Mucosa of descending colon (tissue), 3 donors: ENCODE data around the gene NR6A1. TPM values are rescaled to one million over a fixed set of nuclear protein-coding genes. Genes with fewer than 3 reads are reported as not detected.

ENCODE experiments used
- ATAC-seq: fragments of 200-7000 bp; cut with Tn5 transposase; one replicate; pipeline ENCODE4 v1.9.1; 2020; ENCODE audit warnings: mild to moderate bottlenecking, moderate library complexity
- DNase-seq, 3 donors: peaks; one replicate each; pipeline ENCODE4 v3.0.0-alpha.2; 2020
- H3K36me3 ChIP-seq: fragments of 200-600 bp; one replicate; pipeline ENCODE4 v1.8.0; 2021; ENCODE audit warnings: low read depth, mild to moderate bottlenecking
- H3K4me1 ChIP-seq: fragments of 200-600 bp; one replicate; pipeline ENCODE4 v1.8.0; 2021; ENCODE audit warnings: low read depth, mild to moderate bottlenecking
- H3K4me3 ChIP-seq: fragments of 200-600 bp; one replicate; pipeline ENCODE4 v1.8.0; 2021; ENCODE audit warnings: mild to moderate bottlenecking
- H3K9me3 ChIP-seq: fragments of 200-600 bp; one replicate; pipeline ENCODE4 v1.8.0; 2021; ENCODE audit warnings: mild to moderate bottlenecking
- CTCF ChIP-seq: fragments of 200-600 bp; IDR thresholded peaks from one replicate; pipeline ENCODE4 v1.8.0; 2022; ENCODE audit warnings: antibody characterized with exemption, mild to moderate bottlenecking
- intact Hi-C, 2 donors: fragments of 100-400 bp; cut with DNase I in 1 of 2; cut with micrococcal nuclease in 1 of 2; formaldehyde crosslinking; loops; one replicate each; pipeline versions ENCODE4 v1.11.0 to v1.11.1; 2022; cut with DNase I, micrococcal nuclease
- total RNA-seq, 3 donors: library from RNA; stranded (reverse); fragmentation: NEBNext Ultra II Directional in 2 of 3; extraction: Animal tissue kit (Norgen Biotek cat#: 25700) in 2 of 3; gene quantifications; one replicate each; pipeline versions ENCODE4 v1.2.1 to v1.2.4, GENCODE V29; 2021 to 2023
- donor health status: DM: no; HTN: no; CAD: no; lungs with moderate emphysema.
- donor health status: DM: no; HTN: no; CAD: no.
- donor health status: DM: no; HTN: yes; CAD: no.

NR6A1 gene
- total RNA-seq, 3 donors from 2014 or later: 5.6 to 8.4 (median 7.0) TPM

GRCh38 chr9:124520206-124520596, 250.9 kb downstream of the NR6A1 start:
- H3K9me3 ChIP-seq: no peaks in the 10 kb centered on the region
- H3K36me3 ChIP-seq: no peaks in the 10 kb centered on the region
- peak; percentile 63 for ATAC-seq
- H3K4me3 ChIP-seq: no peak overlapping the region
- intact Hi-C loops: no loop called here
- DNase-seq: no peak
- H3K4me1 ChIP-seq: no peaks in the 10 kb centered on the region
- no peak for TF ChIP-seq CTCF

- H3K9me3 ChIP-seq: no peaks in the 10 kb centered on the region
- no peaks in the 10 kb centered on the region for H3K36me3 ChIP-seq
- no peaks in the 10 kb centered on the region for H3K4me1 ChIP-seq
- ATAC-seq: no peak
- no peak overlapping the region for H3K4me3 ChIP-seq
- intact Hi-C loops: no loop called here
- no peak for DNase-seq
- no peak for TF ChIP-seq CTCF
These were observed 253.0 kb downstream of the NR6A1 start for GRCh38 chr9:124518116-124518515.

GRCh38 chr9:124517600-124517999, 253.5 kb downstream of the NR6A1 start:
- no peaks in the 10 kb centered on the region for H3K36me3 ChIP-seq
- no peak for TF ChIP-seq CTCF
- DNase-seq: no peak
- intact Hi-C loops: no loop called here
- no peak for ATAC-seq
- H3K9me3 ChIP-seq: no peaks in the 10 kb centered on the region
- H3K4me3 ChIP-seq: no peak overlapping the region
- no peaks in the 10 kb centered on the region for H3K4me1 ChIP-seq

GRCh38 chr9:124514874-124515273, 256.2 kb downstream of the NR6A1 start:
- Histone ChIP-seq H3K36me3 (no peaks in the 10 kb centered on the region), H3K4me3 (no peak overlapping the region), H3K4me1 (no peaks in the 10 kb centered on the region), H3K9me3 (no peaks in the 10 kb centered on the region)
- ATAC-seq: no peak
- no peak for DNase-seq
- TF ChIP-seq CTCF: no peak
- intact Hi-C loops: no loop called here

- TF ChIP-seq CTCF: no peak
- Histone ChIP-seq H3K4me1 (no peaks in the 10 kb centered on the region), H3K36me3 (no peaks in the 10 kb centered on the region), H3K9me3 (no peaks in the 10 kb centered on the region), H3K4me3 (no peak overlapping the region)
- ATAC-seq (no peak), DNase-seq (no peak)
- intact Hi-C loops: no loop called here
These were observed 257.0 kb downstream of the NR6A1 start for GRCh38 chr9:124514125-124514524.

- Histone ChIP-seq H3K9me3 (no peaks in the 10 kb centered on the region), H3K36me3 (no peaks in the 10 kb centered on the region), H3K4me3 (no peak overlapping the region), H3K4me1 (no peaks in the 10 kb centered on the region)
- no peak for DNase-seq
- intact Hi-C loops: no loop called here
- peak; percentile 14 for ATAC-seq
- no peak for TF ChIP-seq CTCF
These were observed 257.6 kb downstream of the NR6A1 start for GRCh38 chr9:124513376-124513994.
